Measurements from ENCODE around the gene EIPR1. TPM values are rescaled to one million over a fixed set of nuclear protein-coding genes. Genes with fewer than 3 reads are reported as not detected.

EIPR1 gene
- total and polyA plus RNA-seq, 2 experiments from 2014 or later = 17.4 to 46.3 TPM

- H3K36me3 ChIP-seq (ENCODE audit: insufficient read depth) = no peaks in the 10 kb centered on the region
- H3K27ac ChIP-seq (ENCODE audit: low read depth) = no peak overlapping the region
- no peaks in the 10 kb centered on the region for H3K79me2 ChIP-seq (replicated peaks; ENCODE audit: insufficient read depth)
- H3K27me3 ChIP-seq (ENCODE audit: insufficient read depth) = no peaks in the 10 kb centered on the region
- Mint-ChIP-seq H3K4me1 (peaks cover 20% of the 10 kb centered on the region), H3K4me3 (no peak overlapping the region), H3K36me3 (ENCODE audit: low read depth) (peaks cover 20% of the 10 kb centered on the region), H3K27ac (peak overlapping the region; percentile 85), H3K9me3 (peaks cover 5% of the 10 kb centered on the region; the same call in 2 of the 3 replicates), H3K27me3 (ENCODE audit: insufficient read depth, low read depth, poor library complexity) (peaks cover 4% of the 10 kb centered on the region)
- no peak for ATAC-seq
- H3F3A ChIP-seq (replicated peaks; ENCODE audit: low read depth) = no peaks in the 10 kb centered on the region
- no peaks in the 10 kb centered on the region; the same call in 1 of the 2 replicates for H4K20me1 ChIP-seq (replicated peaks; ENCODE audit: insufficient read depth)
- DNase-seq (ENCODE audit: low spot score) = no peak
- TF ChIP-seq, protein P1, sequence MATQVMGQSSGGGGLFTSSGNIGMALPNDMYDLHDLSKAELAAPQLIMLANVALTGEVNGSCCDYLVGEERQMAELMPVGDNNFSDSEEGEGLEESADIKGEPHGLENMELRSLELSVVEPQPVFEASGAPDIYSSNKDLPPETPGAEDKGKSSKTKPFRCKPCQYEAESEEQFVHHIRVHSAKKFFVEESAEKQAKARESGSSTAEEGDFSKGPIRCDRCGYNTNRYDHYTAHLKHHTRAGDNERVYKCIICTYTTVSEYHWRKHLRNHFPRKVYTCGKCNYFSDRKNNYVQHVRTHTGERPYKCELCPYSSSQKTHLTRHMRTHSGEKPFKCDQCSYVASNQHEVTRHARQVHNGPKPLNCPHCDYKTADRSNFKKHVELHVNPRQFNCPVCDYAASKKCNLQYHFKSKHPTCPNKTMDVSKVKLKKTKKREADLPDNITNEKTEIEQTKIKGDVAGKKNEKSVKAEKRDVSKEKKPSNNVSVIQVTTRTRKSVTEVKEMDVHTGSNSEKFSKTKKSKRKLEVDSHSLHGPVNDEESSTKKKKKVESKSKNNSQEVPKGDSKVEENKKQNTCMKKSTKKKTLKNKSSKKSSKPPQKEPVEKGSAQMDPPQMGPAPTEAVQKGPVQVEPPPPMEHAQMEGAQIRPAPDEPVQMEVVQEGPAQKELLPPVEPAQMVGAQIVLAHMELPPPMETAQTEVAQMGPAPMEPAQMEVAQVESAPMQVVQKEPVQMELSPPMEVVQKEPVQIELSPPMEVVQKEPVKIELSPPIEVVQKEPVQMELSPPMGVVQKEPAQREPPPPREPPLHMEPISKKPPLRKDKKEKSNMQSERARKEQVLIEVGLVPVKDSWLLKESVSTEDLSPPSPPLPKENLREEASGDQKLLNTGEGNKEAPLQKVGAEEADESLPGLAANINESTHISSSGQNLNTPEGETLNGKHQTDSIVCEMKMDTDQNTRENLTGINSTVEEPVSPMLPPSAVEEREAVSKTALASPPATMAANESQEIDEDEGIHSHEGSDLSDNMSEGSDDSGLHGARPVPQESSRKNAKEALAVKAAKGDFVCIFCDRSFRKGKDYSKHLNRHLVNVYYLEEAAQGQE (IDR thresholded peaks at IDR 0.05; ENCODE audit: unreplicated experiment) = no peak
- TF ChIP-seq EZH2phosphoT487 (IDR thresholded peaks at IDR 0.05; ENCODE audit: unreplicated experiment) = no peak
- no peak for TF ChIP-seq JUNB (IDR thresholded peaks at IDR 0.05; ENCODE audit: unreplicated experiment)
- TF ChIP-seq, protein P2, sequence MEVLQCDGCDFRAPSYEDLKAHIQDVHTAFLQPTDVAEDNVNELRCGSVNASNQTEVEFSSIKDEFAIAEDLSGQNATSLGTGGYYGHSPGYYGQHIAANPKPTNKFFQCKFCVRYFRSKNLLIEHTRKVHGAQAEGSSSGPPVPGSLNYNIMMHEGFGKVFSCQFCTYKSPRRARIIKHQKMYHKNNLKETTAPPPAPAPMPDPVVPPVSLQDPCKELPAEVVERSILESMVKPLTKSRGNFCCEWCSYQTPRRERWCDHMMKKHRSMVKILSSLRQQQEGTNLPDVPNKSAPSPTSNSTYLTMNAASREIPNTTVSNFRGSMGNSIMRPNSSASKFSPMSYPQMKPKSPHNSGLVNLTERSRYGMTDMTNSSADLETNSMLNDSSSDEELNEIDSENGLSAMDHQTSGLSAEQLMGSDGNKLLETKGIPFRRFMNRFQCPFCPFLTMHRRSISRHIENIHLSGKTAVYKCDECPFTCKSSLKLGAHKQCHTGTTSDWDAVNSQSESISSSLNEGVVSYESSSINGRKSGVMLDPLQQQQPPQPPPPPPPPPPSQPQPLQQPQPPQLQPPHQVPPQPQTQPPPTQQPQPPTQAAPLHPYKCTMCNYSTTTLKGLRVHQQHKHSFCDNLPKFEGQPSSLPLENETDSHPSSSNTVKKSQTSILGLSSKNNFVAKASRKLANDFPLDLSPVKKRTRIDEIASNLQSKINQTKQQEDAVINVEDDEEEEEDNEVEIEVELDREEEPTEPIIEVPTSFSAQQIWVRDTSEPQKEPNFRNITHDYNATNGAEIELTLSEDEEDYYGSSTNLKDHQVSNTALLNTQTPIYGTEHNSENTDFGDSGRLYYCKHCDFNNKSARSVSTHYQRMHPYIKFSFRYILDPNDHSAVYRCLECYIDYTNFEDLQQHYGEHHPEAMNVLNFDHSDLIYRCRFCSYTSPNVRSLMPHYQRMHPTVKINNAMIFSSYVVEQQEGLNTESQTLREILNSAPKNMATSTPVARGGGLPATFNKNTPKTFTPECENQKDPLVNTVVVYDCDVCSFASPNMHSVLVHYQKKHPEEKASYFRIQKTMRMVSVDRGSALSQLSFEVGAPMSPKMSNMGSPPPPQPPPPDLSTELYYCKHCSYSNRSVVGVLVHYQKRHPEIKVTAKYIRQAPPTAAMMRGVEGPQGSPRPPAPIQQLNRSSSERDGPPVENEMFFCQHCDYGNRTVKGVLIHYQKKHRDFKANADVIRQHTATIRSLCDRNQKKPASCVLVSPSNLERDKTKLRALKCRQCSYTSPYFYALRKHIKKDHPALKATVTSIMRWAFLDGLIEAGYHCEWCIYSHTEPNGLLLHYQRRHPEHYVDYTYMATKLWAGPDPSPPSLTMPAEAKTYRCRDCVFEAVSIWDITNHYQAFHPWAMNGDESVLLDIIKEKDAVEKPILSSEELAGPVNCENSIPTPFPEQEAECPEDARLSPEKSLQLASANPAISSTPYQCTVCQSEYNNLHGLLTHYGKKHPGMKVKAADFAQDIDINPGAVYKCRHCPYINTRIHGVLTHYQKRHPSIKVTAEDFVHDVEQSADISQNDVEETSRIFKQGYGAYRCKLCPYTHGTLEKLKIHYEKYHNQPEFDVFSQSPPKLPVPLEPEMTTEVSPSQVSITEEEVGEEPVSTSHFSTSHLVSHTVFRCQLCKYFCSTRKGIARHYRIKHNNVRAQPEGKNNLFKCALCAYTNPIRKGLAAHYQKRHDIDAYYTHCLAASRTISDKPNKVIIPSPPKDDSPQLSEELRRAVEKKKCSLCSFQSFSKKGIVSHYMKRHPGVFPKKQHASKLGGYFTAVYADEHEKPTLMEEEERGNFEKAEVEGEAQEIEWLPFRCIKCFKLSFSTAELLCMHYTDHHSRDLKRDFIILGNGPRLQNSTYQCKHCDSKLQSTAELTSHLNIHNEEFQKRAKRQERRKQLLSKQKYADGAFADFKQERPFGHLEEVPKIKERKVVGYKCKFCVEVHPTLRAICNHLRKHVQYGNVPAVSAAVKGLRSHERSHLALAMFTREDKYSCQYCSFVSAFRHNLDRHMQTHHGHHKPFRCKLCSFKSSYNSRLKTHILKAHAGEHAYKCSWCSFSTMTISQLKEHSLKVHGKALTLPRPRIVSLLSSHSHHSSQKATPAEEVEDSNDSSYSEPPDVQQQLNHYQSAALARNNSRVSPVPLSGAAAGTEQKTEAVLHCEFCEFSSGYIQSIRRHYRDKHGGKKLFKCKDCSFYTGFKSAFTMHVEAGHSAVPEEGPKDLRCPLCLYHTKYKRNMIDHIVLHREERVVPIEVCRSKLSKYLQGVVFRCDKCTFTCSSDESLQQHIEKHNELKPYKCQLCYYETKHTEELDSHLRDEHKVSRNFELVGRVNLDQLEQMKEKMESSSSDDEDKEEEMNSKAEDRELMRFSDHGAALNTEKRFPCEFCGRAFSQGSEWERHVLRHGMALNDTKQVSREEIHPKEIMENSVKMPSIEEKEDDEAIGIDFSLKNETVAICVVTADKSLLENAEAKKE (CRISPR knock-in tag; IDR thresholded peaks at IDR 0.05) = no peak
- no peak for TF ChIP-seq ZNF331 (CRISPR knock-in tag; IDR thresholded peaks at IDR 0.05; ENCODE audit: low read depth)
- TF ChIP-seq NANOG (IDR thresholded peaks at IDR 0.05; ENCODE audit: borderline replicate concordance) = no peak
- TF ChIP-seq STAT1 (IDR thresholded peaks at IDR 0.05; ENCODE audit: unreplicated experiment) = no peak
- no peak for TF ChIP-seq CREB1 (CRISPR knock-in tag; IDR thresholded peaks at IDR 0.05; ENCODE audit: low read depth)
- no peak for TF ChIP-seq ZNF114 (CRISPR knock-in tag; IDR thresholded peaks at IDR 0.05)
- no peak overlapping the region for H2AFZ ChIP-seq
- no peaks in the 10 kb centered on the region for H3K9me2 ChIP-seq (ENCODE audit: insufficient read depth)
- no peak overlapping the region for H3K4me2 ChIP-seq
- no peaks in the 10 kb centered on the region for H3K4me1 ChIP-seq (ENCODE audit: insufficient read depth)
- no peak overlapping the region for H3K4me3 ChIP-seq
These were observed 50.7 kb downstream of the EIPR1 start for GRCh38 chr2:3326871-3327270.
